Frontal cortex (tissue), 4 donors: ENCODE data around the gene ATRNL1. TPM values are rescaled to one million over a fixed set of nuclear protein-coding genes. Genes with fewer than 3 reads are reported as not detected.

ENCODE experiments used
- DNase-seq, 2 donors: peaks; one replicate each; pipeline ENCODE4 v3.0.0; 2012; ENCODE audit warnings: low spot score in 2 of 2
- FAIRE-seq: peaks from 2 replicates; lab custom pipeline; 2012; peaks lifted over from hg19 to GRCh38; lab: Jason Lieb, UNC
- total RNA-seq: library from RNA; depleted of rRNA; stranded (reverse); fragments of >200 nt; gene quantifications from one replicate; pipeline ENCODE4 v1.2.3, GENCODE V29; 2014
- donor health status: control.
- donor health status: control.
- donor health status: control.

Gene ATRNL1
- total RNA-seq, 1 donor from 2014 or later = 909 TPM

DNA sequence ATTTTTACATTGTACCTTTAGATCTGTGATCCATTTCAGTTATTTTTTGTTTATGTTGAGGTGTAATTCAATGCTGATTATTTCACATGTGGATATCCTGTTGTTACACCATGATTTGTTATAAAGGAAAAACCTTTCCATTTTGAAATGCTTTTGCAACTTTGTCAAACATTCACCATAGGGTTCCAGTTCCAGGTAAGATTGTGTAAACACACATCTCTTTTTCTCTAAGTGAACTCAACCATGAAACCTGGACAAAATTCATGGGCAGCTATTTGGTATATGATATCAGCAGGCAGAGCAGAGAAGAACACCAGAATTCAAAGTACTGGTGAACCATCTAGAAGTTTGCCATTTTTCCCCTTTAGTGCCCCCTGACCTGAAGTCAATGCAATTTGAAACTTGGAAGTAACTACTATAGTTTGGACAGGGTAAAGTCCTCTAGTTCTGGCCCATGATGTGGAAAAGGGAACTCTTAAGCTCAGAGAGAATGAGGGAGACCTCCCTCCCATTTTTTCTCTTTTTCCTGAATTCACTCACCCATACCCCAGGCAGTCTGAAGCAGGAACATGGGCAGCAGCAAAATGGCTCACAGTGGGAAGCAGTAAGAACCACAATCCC lies 446.1 kb downstream of the ATRNL1 start:
- FAIRE-seq (no peak), DNase-seq (no peak)

DNA sequence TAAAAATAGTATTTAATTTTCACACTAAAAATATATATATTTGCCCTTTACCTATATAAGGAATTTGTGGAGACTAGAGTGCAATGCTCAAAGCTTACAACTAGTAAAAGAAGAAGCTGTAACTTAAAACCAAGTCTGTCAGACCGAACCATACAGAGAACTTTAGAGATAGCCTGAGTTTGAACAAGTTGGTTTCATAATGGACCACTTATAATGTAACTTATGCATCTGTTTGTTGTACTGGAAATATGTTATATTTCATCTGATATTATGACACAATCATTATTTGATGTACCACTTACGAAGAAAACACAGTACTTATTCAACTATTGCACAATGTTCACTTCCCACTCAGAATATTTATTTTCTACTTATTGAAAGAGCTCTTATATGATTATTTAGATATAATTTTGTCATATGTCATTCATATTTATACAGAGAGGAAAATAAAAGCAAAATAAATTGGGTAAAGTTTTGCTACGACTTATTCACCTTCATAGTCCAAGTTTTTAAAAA lies 462.8 kb downstream of the ATRNL1 start:
- DNase-seq (no peak), FAIRE-seq (no peak)

DNA sequence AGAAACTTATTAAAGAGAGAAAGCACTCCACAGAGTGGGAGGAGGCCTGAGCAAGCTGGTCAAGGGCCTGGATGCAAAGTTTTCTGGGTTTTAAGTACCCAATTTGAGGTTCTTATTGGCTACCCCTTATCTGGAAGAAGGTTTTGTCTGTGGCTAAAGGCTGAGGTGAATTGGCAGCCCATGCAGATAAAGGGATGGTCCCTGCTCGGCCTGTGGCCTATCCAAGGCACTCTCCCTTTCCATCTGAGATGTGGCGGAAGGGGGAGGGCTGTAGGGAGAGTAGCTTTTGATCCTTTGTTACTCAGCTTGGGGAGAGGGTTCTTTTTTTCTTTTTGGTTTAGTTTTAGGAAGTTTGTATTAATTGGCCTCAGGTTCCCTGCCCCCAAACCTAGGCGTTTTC lies 465.1 kb downstream of the ATRNL1 start:
- DNase-seq (no peak), FAIRE-seq (no peak)

DNA sequence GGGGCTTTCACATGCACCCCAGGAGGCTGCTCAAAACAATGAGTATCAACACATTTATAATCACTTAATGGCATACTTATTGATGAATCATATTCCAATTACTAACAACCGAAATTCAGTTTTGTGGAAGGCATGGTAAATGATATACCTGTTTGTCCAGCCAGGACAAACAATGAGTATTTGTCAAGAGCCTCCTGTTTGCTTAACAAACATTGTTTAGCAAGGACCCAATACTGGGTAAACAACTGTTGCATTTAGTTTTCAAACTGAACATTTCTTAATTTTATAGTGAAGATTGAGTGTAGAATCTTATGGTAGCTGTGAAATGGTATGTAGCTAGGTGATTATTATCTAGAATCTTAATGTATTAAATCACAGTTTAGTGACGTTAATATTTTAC lies 473.7 kb downstream of the ATRNL1 start:
- DNase-seq (no peak), FAIRE-seq (no peak)

DNA sequence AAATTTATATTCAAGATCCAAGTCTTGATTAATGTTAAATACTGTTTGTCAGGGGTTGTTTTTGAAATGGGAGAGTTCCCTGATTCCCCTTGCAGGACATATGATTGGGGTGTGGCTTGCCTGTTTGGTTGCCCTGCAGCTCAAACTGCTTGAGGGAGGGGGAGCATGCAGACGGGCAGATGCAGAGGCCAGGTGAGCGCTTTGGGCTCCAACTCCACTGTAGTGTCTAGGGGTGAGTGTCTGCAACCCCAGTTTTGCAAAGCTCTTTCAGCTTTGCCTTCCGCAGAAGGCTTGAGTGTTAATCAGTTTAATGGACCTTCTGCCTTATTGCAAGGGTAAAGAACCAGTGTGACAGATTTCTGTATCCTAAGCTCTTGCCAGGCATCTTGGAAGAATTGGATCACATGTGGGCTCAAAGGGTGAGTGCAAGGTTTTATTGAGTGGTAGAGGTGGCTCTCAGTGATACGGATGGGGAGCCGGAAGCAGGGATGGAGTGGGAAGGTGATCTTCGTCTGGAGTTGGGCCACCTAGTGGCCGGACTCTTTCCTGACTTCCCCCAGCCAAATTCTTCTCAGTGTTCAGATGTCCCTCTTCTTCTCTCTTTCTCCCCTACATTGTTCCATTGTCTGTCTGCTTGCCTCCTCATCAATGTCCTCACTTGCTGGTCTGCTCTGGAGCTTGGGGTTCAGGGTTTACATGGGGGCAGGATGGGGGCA lies 479.7 kb downstream of the ATRNL1 start:
- FAIRE-seq (no peak), DNase-seq (no peak)

DNA sequence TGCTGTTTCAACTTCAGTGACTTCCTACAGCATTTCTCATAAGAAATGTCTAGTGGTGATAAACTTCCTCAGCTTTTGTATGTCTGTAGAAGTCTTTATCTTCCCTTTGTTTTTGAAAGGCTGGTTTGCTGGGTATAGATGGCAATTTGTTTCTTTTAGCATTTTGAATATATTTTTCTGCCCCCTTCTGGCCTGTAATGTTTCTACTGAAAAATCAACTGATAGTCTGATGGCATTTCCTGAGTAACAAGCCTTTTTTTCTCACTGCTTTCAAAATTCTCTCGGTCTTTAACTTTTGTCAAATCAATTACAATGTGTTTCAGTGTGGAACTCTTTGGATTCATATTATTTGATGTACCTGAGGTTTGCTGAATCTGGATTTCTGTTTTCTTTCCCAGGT lies 487.1 kb downstream of the ATRNL1 start:
- DNase-seq = no peak
- no peak for FAIRE-seq

DNA sequence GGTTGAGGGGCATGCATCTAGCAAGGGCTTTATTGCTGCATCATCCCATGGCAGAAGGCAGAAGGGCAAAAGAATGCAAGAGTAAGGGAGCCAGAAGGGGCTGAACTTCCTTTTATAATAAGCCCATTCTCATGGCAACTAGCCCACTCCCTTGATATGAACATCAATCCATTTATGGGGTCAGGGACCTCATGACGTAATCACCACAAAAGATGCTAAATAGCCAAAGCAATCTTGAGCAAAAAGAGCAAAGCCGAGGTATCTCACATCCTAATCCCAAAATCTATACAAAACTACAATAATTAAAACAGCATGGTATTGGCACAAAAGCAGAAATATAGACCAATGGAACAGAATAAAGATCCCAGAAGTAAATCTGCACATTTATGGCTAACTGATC lies 499.9 kb downstream of the ATRNL1 start:
- FAIRE-seq (no peak), DNase-seq (no peak)

DNA sequence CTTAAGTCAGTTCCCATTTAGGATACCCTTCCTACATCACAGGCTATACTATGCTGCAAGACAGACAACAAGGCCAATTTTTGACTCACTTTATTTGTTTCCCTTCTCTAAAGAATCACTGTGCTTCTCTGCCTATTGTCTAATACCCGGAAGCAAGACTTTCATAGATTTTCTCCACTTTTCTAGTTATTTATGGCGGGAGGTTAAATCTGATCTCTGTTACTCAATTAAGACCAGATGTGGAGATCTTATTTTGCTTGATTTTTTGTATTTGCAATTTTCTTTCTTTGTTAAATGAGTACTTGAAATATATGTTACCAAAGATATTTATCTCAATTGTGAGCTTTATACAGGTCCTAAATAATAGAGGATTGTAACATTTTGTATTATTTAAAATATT lies 511.5 kb downstream of the ATRNL1 start:
- FAIRE-seq = no peak

DNA sequence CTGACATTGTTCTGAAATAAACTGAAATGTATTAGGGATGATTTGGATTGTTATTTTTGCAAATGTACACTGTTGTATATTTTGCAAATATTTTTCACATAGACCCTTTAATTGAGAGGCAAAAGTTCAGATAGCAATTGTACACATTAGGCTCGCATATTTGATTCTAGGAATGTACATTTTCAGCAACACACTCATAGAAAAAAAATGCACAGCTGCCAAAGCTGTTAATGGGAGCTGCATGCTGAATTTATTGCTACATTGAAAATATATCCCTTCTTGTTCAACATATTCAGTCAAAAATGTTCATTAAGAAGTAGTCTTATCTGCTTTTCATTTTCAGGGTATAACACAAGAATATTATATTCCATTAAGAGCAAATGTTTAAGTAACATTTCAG lies 512.9 kb downstream of the ATRNL1 start:
- DNase-seq (no peak), FAIRE-seq (no peak)

More for the DNA sequence above, 511.5 kb downstream of the ATRNL1 start:
- no peak for DNase-seq

DNA sequence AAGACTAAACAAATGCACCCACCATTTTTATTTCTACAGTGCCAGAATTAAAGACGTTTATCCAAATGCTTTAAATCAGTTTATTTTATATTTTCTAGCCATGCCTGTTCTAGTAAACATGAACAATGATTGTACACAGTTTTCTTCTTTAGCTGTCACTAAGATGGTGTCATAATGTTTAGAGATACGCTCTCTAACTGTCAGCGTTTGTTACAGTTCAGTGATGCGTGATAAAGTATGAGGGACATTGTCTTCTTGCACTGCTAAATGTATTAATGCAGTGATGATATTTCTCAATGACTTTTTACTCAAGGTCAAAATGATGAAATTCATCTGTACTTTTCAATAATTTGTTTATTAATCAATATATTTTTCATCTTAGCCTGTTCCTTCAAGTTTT lies 513.6 kb downstream of the ATRNL1 start:
- no peak for FAIRE-seq
- no peak for DNase-seq

DNA sequence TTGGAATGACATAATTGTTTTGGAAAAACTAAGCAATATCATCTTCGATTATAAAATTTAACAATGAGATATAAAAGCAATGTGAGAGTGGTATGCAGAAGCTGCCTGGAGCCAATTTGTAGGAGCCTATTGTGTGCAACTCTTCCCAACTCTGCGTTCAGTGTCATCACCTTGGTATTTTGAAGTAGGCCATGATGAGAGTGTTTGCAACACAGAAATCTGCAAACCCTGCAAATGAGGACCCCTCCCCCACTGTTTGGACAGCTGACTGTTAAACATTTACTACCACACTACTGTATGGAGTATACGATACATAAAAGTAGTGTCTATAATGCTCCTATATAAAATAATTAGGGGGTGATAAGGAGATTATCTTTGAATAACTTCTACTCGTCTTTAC lies 531.3 kb downstream of the ATRNL1 start:
- FAIRE-seq = no peak
- no peak for DNase-seq

DNA sequence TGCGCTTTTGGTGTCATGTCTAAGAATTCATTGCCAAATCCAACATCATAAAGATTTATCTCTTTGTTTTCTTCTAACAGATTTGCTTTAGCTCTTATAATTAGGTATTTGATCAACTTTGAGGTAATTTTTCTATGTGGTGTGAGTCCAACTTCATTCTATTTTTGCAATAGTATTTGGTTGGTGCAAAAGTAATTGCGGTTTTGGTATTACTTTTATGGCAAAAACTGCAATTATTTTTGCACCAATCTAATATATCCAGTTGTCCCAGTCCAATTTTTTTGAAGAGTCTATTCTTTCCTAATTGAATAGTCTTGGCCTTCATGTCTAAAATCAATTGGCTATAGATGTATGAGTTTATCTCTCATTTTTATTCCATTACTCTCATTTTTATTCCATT lies 535.5 kb downstream of the ATRNL1 start:
- no peak for DNase-seq
- no peak for FAIRE-seq

DNA sequence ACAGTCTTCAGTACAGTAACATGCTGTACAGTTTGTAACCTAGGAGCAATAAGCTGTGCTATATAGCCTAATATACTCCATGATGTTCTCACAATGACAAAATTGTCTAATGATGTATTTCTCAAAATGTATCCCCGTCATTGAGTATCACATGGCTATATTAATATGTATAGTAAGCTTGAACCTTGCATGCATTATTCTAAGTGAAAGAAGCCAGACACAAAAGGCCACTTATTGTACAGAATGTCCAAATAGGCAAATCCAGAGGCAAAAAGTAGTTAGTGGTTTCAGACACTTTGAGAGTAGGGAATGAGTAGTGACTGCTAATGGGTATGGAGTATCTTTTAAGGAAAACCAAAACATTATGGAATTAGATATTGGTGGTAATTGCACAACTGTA lies 545.1 kb downstream of the ATRNL1 start:
- FAIRE-seq (no peak), DNase-seq (no peak)

DNA sequence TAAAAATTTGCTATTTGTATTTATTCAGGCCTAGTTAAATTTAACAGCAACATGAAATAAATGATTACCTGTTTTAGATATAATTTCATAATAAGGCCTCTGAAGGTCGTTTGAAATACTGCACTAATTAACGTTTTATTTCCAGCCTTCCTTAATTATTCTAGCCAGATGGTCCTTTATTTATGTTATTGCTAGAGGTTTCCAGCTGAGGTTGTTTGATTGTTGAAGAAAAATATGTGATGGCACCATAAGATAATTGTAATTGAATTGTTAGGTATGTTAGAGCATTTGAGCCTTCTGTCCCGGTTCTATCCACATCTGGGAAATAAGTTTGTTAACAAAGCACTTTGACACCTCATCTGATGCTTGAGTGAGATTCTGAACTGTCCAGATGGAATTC lies 556.1 kb downstream of the ATRNL1 start:
- no peak for FAIRE-seq
- no peak for DNase-seq

DNA sequence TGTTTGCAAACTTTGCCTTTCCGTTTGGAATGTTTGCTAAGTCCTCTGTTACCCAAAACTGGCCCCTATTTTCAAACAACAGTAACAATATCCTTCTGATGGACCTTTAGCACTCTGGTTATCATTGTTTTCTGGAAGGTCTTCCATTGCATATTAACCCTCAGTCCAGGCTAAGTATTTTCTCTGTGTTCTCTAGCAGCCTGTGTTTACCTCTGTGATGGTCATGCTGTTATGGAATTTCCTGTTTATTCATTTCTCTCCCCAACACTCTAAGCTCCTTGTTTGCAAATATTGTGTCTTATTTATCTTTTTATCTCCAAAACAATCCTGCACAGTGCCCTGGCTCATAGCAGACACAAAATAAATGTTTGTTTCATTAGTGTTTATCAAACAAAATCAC lies 560.3 kb downstream of the ATRNL1 start:
- FAIRE-seq = no peak
- DNase-seq = no peak

DNA sequence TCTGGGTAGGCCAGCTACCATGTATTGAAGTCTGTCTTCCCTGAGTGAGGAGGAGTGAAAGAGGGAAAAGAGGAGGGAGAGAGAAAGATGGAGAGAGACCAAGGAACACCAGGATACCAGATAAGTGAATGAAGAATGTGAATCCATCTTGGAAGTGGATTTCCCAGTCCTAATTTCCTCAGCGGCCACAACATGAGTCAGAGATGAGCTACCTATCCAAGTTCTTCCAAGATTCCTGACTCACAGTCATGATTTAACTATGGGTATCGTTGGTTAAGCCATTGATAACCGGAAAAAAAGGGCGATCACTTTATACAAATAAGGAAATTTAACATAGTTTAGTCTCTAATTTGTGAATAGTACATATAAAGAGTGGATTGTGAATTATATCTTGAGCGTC lies 561.8 kb downstream of the ATRNL1 start:
- FAIRE-seq (no peak), DNase-seq (no peak)

DNA sequence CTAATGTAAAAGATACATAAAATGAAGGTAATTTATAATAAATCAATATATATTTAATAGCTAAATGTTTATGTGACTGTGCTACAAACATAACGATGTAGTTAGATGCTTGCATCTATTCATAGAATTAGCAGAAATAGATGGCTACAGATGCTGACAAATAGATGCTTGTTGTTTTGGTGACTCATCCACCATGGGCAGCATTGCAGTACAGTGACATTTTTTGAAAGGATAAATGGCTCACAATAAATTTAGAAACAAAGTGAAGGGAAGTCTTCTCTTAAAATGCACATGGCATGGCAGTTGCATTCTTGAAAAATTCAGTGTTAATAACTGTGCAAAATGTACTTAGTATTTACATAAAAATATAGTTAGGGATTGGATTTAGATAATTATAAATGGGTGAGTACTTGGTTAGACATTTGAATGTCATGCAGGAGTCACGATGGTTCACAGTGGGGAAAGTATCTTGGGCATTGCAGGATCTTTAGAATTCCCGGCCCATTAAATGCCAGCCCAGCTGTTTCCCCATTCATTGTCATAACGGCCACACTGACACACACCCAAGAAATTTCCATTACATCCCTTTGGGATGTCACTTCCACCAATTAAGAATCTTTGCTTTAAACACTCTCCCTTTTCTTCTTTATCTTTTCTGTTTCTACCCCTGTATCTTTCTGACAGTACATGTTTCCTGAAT lies 564.1 kb downstream of the ATRNL1 start:
- peak; percentile 21 for FAIRE-seq
- peak in 1 of 2 donors; percentile 2 for DNase-seq

DNA sequence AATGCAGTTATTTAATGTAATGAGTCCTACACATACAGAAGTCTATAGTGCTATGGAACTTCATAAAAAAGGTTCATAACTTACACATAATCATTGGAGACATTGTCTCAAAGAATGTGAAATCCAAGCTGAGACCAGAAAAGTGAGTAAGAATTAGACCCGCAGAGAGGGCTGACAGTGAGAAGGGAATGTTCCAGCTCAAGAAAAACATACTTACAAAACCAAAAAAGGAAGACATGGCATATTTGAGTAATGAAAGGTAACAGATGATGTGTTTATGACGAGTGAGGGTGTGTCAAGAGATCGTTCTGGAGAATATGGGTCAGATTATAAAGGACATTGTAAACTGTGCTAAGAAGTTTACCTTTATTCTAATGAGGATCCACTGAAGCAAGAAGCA lies 566.5 kb downstream of the ATRNL1 start:
- FAIRE-seq (no peak), DNase-seq (no peak)

DNA sequence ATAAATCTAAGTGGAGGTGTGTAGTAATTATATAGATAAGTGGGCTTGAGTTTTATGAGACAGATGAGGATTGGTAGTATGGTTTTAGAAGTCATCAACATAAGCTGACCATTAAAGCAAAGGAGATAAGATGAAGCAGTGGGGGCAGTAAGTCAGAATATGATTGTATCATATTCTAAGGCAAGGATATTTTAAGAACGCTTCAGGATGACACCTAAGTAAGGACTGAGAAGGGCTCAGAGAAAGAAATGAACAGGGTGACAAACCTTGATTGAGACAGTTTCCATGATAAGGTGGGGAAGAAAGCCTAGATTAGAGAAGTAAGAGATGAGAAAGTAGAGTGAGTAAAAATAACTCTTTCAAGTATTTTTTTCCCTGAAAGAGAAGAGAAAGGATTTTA lies 567.2 kb downstream of the ATRNL1 start:
- no peak for FAIRE-seq

DNA sequence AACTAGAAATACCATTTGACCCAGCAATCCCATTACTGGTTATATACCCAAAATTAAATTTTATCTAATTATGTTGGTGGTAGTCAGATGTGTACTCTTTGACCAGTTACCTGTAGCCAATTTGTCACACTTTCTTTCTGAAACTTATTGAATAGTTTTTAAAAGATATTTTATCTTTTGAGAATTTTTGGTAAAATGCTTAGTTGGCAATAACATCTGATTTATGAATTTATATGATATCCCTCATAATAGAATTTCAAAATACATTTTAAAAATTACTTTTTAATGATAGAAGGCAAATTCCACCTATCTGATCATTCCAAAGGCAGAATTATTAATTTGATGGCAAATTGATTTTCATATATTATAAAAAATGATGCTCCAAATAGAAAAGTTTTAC lies 569.3 kb downstream of the ATRNL1 start:
- DNase-seq (no peak), FAIRE-seq (no peak)

More for the DNA sequence above, 567.2 kb downstream of the ATRNL1 start:
- DNase-seq = no peak

DNA sequence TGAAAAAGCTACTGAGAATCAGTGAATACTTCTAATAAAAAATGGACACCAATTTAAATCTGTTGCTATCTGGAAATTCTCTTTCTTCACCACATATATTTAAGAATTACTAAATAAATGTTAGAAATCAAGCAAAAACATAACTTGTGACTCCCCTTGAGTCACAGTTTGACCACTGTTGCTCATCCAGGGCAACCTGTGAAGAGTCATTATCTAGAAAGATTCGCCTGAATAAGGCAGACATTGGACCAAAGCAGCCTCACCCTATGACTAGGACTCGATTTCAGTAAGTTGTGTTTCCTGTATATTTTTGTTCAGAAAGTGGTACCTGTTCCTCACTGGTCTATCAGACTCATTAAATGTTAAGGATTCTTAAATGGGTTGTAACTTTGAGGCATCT lies 572.4 kb downstream of the ATRNL1 start:
- no peak for FAIRE-seq

More for the DNA sequence above, 572.4 kb downstream of the ATRNL1 start:
- no peak for DNase-seq
